ENCODE measurements around the gene NGLY1. TPM values are rescaled to one million over a fixed set of nuclear protein-coding genes. Genes with fewer than 3 reads are reported as not detected.

Gene NGLY1
- total RNA-seq (32.5 TPM), polyA plus RNA-seq (ENCODE audit: insufficient read depth in 1 of 8, insufficient read length in 8 of 8, low replicate concordance in 1 of 8) (10 to 100 TPM; 29.3 to 40.6 (median 33.7) TPM)
- long read RNA-seq, donor 1, transcript NGLY1-202 (12 exons, 2,473 nt): major isoform, 8 of 9 reads
- long read RNA-seq, donor 1, partial matches to known transcripts: 0 of 9 reads
- long read RNA-seq, donor 1, other reads (novel, unspliced or antisense): 0 of 9 reads
- long read RNA-seq, donor 2: 0 reads
- long read RNA-seq, donor 3, transcript NGLY1-202 (12 exons, 2,473 nt): major isoform, 10 of 11 reads
- long read RNA-seq, donor 3, partial matches to known transcripts: 0 of 11 reads
- long read RNA-seq, donor 3, other reads (novel, unspliced or antisense): 0 of 11 reads
- long read RNA-seq, donor 4, transcript NGLY1-202 (12 exons, 2,473 nt): major isoform, 5 of 6 reads
- long read RNA-seq, donor 4, partial matches to known transcripts: 0 of 6 reads
- long read RNA-seq, donor 4, other reads (novel, unspliced or antisense): 0 of 6 reads
- long read RNA-seq, donor 5, transcript NGLY1-202 (12 exons, 2,473 nt): major isoform, 14 of 33 reads
- long read RNA-seq, donor 5, partial matches to known transcripts: 16 of 33 reads
- long read RNA-seq, donor 5, other reads (novel, unspliced or antisense): 0 of 33 reads
- long read RNA-seq, donor 6, transcript NGLY1-202 (12 exons, 2,473 nt): major isoform, 13 of 22 reads
- long read RNA-seq, donor 6, partial matches to known transcripts: 8 of 22 reads
- long read RNA-seq, donor 6, other reads (novel, unspliced or antisense): 0 of 22 reads
- long read RNA-seq, donor 7, transcript NGLY1-202 (12 exons, 2,473 nt): major isoform, 7 of 10 reads
- long read RNA-seq, donor 7, partial matches to known transcripts: 0 of 10 reads
- long read RNA-seq, donor 7, other reads (novel, unspliced or antisense): 0 of 10 reads
- long read RNA-seq, donor 8, transcript NGLY1-202 (12 exons, 2,473 nt): major isoform, 7 of 12 reads
- long read RNA-seq, donor 8, partial matches to known transcripts: 5 of 12 reads
- long read RNA-seq, donor 8, other reads (novel, unspliced or antisense): 0 of 12 reads
- long read RNA-seq, donor 9, partial matches to known transcripts: 14 of 17 reads
- long read RNA-seq, donor 9, other reads (novel, unspliced or antisense): 0 of 17 reads
- long read RNA-seq, donor 10, transcript NGLY1-202 (12 exons, 2,473 nt): major isoform, 11 of 40 reads
- long read RNA-seq, donor 10, partial matches to known transcripts: 26 of 40 reads
- long read RNA-seq, donor 10, other reads (novel, unspliced or antisense): 0 of 40 reads
- long read RNA-seq, donor 11, transcript NGLY1-202 (12 exons, 2,473 nt): major isoform, 7 of 18 reads
- long read RNA-seq, donor 11, partial matches to known transcripts: 10 of 18 reads
- long read RNA-seq, donor 11, other reads (novel, unspliced or antisense): 0 of 18 reads

GRCh38 chr3:25782938-25783660 lies at the start of gene NGLY1:
NGLY1 (minus strand) TSS chr3:25783443; CDS start chr3:25783390, 53 bp downstream.
- H3K9me3 ChIP-seq (replicated peaks; ENCODE audit: control insufficient read depth, low read depth, low read length): no peaks in the 10 kb centered on the region
- no peaks in the 10 kb centered on the region for H3K27me3 ChIP-seq (ENCODE audit: control insufficient read depth, insufficient read depth, low read length)
- H3K4me3 ChIP-seq (ENCODE audit: low read length): peak within 1 kb of the TSS; percentile 95
- WGBS (ENCODE audit: insufficient coverage): under 1% methylated on average over 56 of the region's 72 CpGs
- peak; percentile 91 for DNase-seq
- H3K4me1 ChIP-seq (ENCODE audit: control insufficient read depth, insufficient read depth, low read length): peaks cover 4% of the 10 kb centered on the region
- H3K27ac ChIP-seq (ENCODE audit: low read length): peak within 1 kb of the TSS; percentile 88
- no peaks in the 10 kb centered on the region for H3K36me3 ChIP-seq (ENCODE audit: control insufficient read depth, insufficient read depth, low read length)

- Histone ChIP-seq H3K9me3 (replicated peaks; ENCODE audit: control insufficient read depth, low read depth, low read length) (no peaks in the 10 kb centered on the region), H3K4me1 (ENCODE audit: control insufficient read depth, insufficient read depth, low read length) (peaks cover 3% of the 10 kb centered on the region), H3K36me3 (ENCODE audit: control insufficient read depth, insufficient read depth, low read length) (no peaks in the 10 kb centered on the region), H3K27me3 (ENCODE audit: control insufficient read depth, insufficient read depth, low read length) (no peaks in the 10 kb centered on the region), H3K4me3 (ENCODE audit: low read length) (no peak overlapping the region), H3K27ac (ENCODE audit: low read length) (no peak overlapping the region)
- peak; percentile 49 for DNase-seq
- 6% methylated on average over 2 of the region's 3 CpGs for WGBS (ENCODE audit: insufficient coverage)
These were observed 48.3 kb upstream of the NGLY1 start for GRCh38 chr3:25831578-25831977.

- Histone ChIP-seq H3K36me3 (ENCODE audit: control insufficient read depth, insufficient read depth, low read length) (no peaks in the 10 kb centered on the region), H3K27ac (ENCODE audit: low read length) (no peak overlapping the region), H3K4me1 (ENCODE audit: control insufficient read depth, insufficient read depth, low read length) (peaks cover 3% of the 10 kb centered on the region), H3K9me3 (replicated peaks; ENCODE audit: control insufficient read depth, low read depth, low read length) (no peaks in the 10 kb centered on the region), H3K27me3 (ENCODE audit: control insufficient read depth, insufficient read depth, low read length) (no peaks in the 10 kb centered on the region), H3K4me3 (ENCODE audit: low read length) (no peak overlapping the region)
- DNase-seq: peak; percentile 86
- 100% methylated on average over 1 of the region's 6 CpGs for WGBS (ENCODE audit: insufficient coverage)
These were observed 47.4 kb upstream of the NGLY1 start for GRCh38 chr3:25830373-25831280.

- Histone ChIP-seq H3K4me3 (ENCODE audit: low read length) (no peak overlapping the region), H3K27ac (ENCODE audit: low read length) (no peak overlapping the region), H3K27me3 (ENCODE audit: control insufficient read depth, insufficient read depth, low read length) (no peaks in the 10 kb centered on the region), H3K36me3 (ENCODE audit: control insufficient read depth, insufficient read depth, low read length) (no peaks in the 10 kb centered on the region), H3K4me1 (ENCODE audit: control insufficient read depth, insufficient read depth, low read length) (no peaks in the 10 kb centered on the region), H3K9me3 (replicated peaks; ENCODE audit: control insufficient read depth, low read depth, low read length) (no peaks in the 10 kb centered on the region)
- WGBS (ENCODE audit: insufficient coverage): 53% methylated on average over 2 of the region's 2 CpGs
- DNase-seq: no peak
These were observed 43.3 kb upstream of the NGLY1 start for GRCh38 chr3:25826510-25826909.

GRCh38 chr3:25823314-25823713 lies 40.1 kb upstream of the NGLY1 start:
- no peaks in the 10 kb centered on the region for H3K9me3 ChIP-seq (replicated peaks; ENCODE audit: control insufficient read depth, low read depth, low read length)

GRCh38 chr3:25821746-25822573 lies 38.7 kb upstream of the NGLY1 start:
- no peaks in the 10 kb centered on the region for H3K4me1 ChIP-seq (ENCODE audit: control insufficient read depth, insufficient read depth, low read length)
- H3K36me3 ChIP-seq (ENCODE audit: control insufficient read depth, insufficient read depth, low read length): no peaks in the 10 kb centered on the region
- H3K4me3 ChIP-seq (ENCODE audit: low read length): no peak overlapping the region
- no CpG with 5 or more reads among the region's 4 CpGs for WGBS (ENCODE audit: insufficient coverage)
- no peaks in the 10 kb centered on the region for H3K27me3 ChIP-seq (ENCODE audit: control insufficient read depth, insufficient read depth, low read length)
- no peaks in the 10 kb centered on the region for H3K9me3 ChIP-seq (replicated peaks; ENCODE audit: control insufficient read depth, low read depth, low read length)
- DNase-seq: no peak
- H3K27ac ChIP-seq (ENCODE audit: low read length): no peak overlapping the region

More at GRCh38 chr3:25823314-25823713, 40.1 kb upstream of the NGLY1 start:
- no peak for DNase-seq
- Histone ChIP-seq H3K36me3 (ENCODE audit: control insufficient read depth, insufficient read depth, low read length) (no peaks in the 10 kb centered on the region), H3K4me3 (ENCODE audit: low read length) (no peak overlapping the region), H3K27me3 (ENCODE audit: control insufficient read depth, insufficient read depth, low read length) (no peaks in the 10 kb centered on the region), H3K4me1 (ENCODE audit: control insufficient read depth, insufficient read depth, low read length) (no peaks in the 10 kb centered on the region), H3K27ac (ENCODE audit: low read length) (no peak overlapping the region)
- 88% methylated on average over 2 of the region's 3 CpGs for WGBS (ENCODE audit: insufficient coverage)

- no CpG with 5 or more reads among the region's 4 CpGs for WGBS (ENCODE audit: insufficient coverage)
- Histone ChIP-seq H3K36me3 (ENCODE audit: control insufficient read depth, insufficient read depth, low read length) (no peaks in the 10 kb centered on the region), H3K4me1 (ENCODE audit: control insufficient read depth, insufficient read depth, low read length) (no peaks in the 10 kb centered on the region)
These were observed 37.7 kb upstream of the NGLY1 start for GRCh38 chr3:25820816-25821486.

GRCh38 chr3:25820366-25820765 lies 37.1 kb upstream of the NGLY1 start:
- Histone ChIP-seq H3K4me3 (ENCODE audit: low read length) (no peak overlapping the region), H3K9me3 (replicated peaks; ENCODE audit: control insufficient read depth, low read depth, low read length) (no peaks in the 10 kb centered on the region)
- DNase-seq: peak; percentile 50

More at GRCh38 chr3:25820816-25821486, 37.7 kb upstream of the NGLY1 start:
- no peak for DNase-seq
- Histone ChIP-seq H3K9me3 (replicated peaks; ENCODE audit: control insufficient read depth, low read depth, low read length) (no peaks in the 10 kb centered on the region), H3K4me3 (ENCODE audit: low read length) (no peak overlapping the region), H3K27me3 (ENCODE audit: control insufficient read depth, insufficient read depth, low read length) (no peaks in the 10 kb centered on the region), H3K27ac (ENCODE audit: low read length) (no peak overlapping the region)

More at GRCh38 chr3:25820366-25820765, 37.1 kb upstream of the NGLY1 start:
- Histone ChIP-seq H3K27ac (ENCODE audit: low read length) (no peak overlapping the region), H3K27me3 (ENCODE audit: control insufficient read depth, insufficient read depth, low read length) (no peaks in the 10 kb centered on the region), H3K4me1 (ENCODE audit: control insufficient read depth, insufficient read depth, low read length) (no peaks in the 10 kb centered on the region), H3K36me3 (ENCODE audit: control insufficient read depth, insufficient read depth, low read length) (no peaks in the 10 kb centered on the region)

Data from muscle of leg (tissue), 16 donors.